BJ (cell line): ENCODE data around the gene TVP23C. TPM values are rescaled to one million over a fixed set of nuclear protein-coding genes. Genes with fewer than 3 reads are reported as not detected.
"Not testable (repeated sequence)": the region's sequence is repeated elsewhere in the genome, so short reads cannot be mapped to it uniquely, and the experiment has no call there.

ENCODE experiments used
- CTCF ChIA-PET: fragments of 350-600 bp; formaldehyde crosslinking; extraction: SDS; loops from one replicate; lab custom pipeline; 2021; ENCODE audit warnings: antibody characterized with exemption, inconsistent platforms; lab: Yijun Ruan, JAX
- POLR2A ChIA-PET: fragments of 300-600 bp; sonication (Branson Sonifier 250); formaldehyde crosslinking; extraction: SDS; loops from one replicate; lab custom pipeline; 2021; ENCODE audit warnings: antibody characterized with exemption; lab: Charles Lee
- DNase-seq: peaks from one replicate; pipeline ENCODE4 v3.0.0-alpha.2; 2011; ENCODE audit warnings: low read depth
- H3K27me3 ChIP-seq: 2 replicates; pipeline ENCODE4 v1.6.0; 2011; ENCODE audit warnings: low read length; ENCODE audit not compliant: control insufficient read depth, insufficient read depth
- H3K36me3 ChIP-seq: 2 replicates; pipeline ENCODE4 v1.5.1; 2011; ENCODE audit warnings: low read length; ENCODE audit not compliant: control insufficient read depth, insufficient read depth
- H3K4me3 ChIP-seq: 2 replicates; pipeline ENCODE4 v1.5.1; 2011; ENCODE audit warnings: low read depth, mild to moderate bottlenecking, control low read depth, low read length
- polyA minus RNA-seq: library from RNA; depleted of rRNA, polyadenylated mRNA; stranded (reverse); fragments of >200 nt; gene quantifications from 2 replicates; pipeline ENCODE4 v1.2.3, GENCODE V29; 2011; rRNA and poly(A)+ RNA removed
- polyA plus RNA-seq: library from polyadenylated mRNA; depleted of rRNA; stranded (reverse); fragments of >200 nt; gene quantifications from 2 replicates; pipeline ENCODE4 v1.2.3, GENCODE V29; 2011; rRNA removed

TVP23C gene
- polyA plus RNA-seq (5.8 and 10.0 TPM in 2 replicates), polyA minus RNA-seq (9.6 and 12.6 TPM in 2 replicates)

GRCh38 chr17:15563375-15563857 lies at the start of gene TVP23C:
TVP23C (minus strand) TSS chr17:15563483; CDS start chr17:15563448, 35 bp downstream.
- H3K27me3 ChIP-seq, DNase-seq, H3K36me3 ChIP-seq, CTCF ChIA-PET: not testable (repeated sequence)
- POLR2A ChIA-PET: interaction anchor here (0.6 kb wide), 1 partner anchor 781 kb away, joined by 3 read pairs; no protein-coding TSS in a partner anchor
- H3K4me3 ChIP-seq: peak within 1 kb of the TSS; percentile 76

GRCh38 chr17:15592960-15593359 lies 29.7 kb upstream of the TVP23C start:
- POLR2A ChIA-PET, H3K36me3 ChIP-seq, DNase-seq, CTCF ChIA-PET, H3K4me3 ChIP-seq, H3K27me3 ChIP-seq: not testable (repeated sequence)

GRCh38 chr17:15591986-15592385 lies 28.7 kb upstream of the TVP23C start:
- CTCF ChIA-PET, POLR2A ChIA-PET: not testable (repeated sequence)

GRCh38 chr17:15590844-15591243 lies 27.6 kb upstream of the TVP23C start:
- H3K27me3 ChIP-seq, H3K36me3 ChIP-seq, H3K4me3 ChIP-seq, CTCF ChIA-PET, POLR2A ChIA-PET, DNase-seq: not testable (repeated sequence)

More at GRCh38 chr17:15591986-15592385, 28.7 kb upstream of the TVP23C start:
- H3K4me3 ChIP-seq, H3K36me3 ChIP-seq, DNase-seq, H3K27me3 ChIP-seq: not testable (repeated sequence)

- H3K4me3 ChIP-seq, H3K36me3 ChIP-seq, DNase-seq, H3K27me3 ChIP-seq, POLR2A ChIA-PET, CTCF ChIA-PET: not testable (repeated sequence)
These were observed 26.6 kb upstream of the TVP23C start for GRCh38 chr17:15589544-15590536.

GRCh38 chr17:15588017-15588416 lies 24.7 kb upstream of the TVP23C start:
- DNase-seq, CTCF ChIA-PET, POLR2A ChIA-PET: not testable (repeated sequence)

GRCh38 chr17:15583313-15583712 lies 20.0 kb upstream of the TVP23C start:
- H3K4me3 ChIP-seq, H3K27me3 ChIP-seq, DNase-seq, POLR2A ChIA-PET, H3K36me3 ChIP-seq, CTCF ChIA-PET: not testable (repeated sequence)

More at GRCh38 chr17:15588017-15588416, 24.7 kb upstream of the TVP23C start:
- H3K4me3 ChIP-seq, H3K27me3 ChIP-seq, H3K36me3 ChIP-seq: not testable (repeated sequence)

- H3K27me3 ChIP-seq, H3K36me3 ChIP-seq, CTCF ChIA-PET, POLR2A ChIA-PET, H3K4me3 ChIP-seq, DNase-seq: not testable (repeated sequence)
These were observed 18.2 kb upstream of the TVP23C start for GRCh38 chr17:15581462-15581861.

- H3K36me3 ChIP-seq, CTCF ChIA-PET, H3K27me3 ChIP-seq, H3K4me3 ChIP-seq, DNase-seq, POLR2A ChIA-PET: not testable (repeated sequence)
These were observed 13.6 kb upstream of the TVP23C start for GRCh38 chr17:15576848-15577247.

- POLR2A ChIA-PET, H3K27me3 ChIP-seq, DNase-seq, H3K4me3 ChIP-seq, H3K36me3 ChIP-seq, CTCF ChIA-PET: not testable (repeated sequence)
These were observed 11.4 kb upstream of the TVP23C start for GRCh38 chr17:15574660-15575059.

- H3K27me3 ChIP-seq, H3K4me3 ChIP-seq, H3K36me3 ChIP-seq, CTCF ChIA-PET, POLR2A ChIA-PET, DNase-seq: not testable (repeated sequence)
These were observed 10.6 kb upstream of the TVP23C start for GRCh38 chr17:15573870-15574269.

- DNase-seq, H3K27me3 ChIP-seq, POLR2A ChIA-PET, CTCF ChIA-PET, H3K36me3 ChIP-seq: not testable (repeated sequence)
- peak overlapping the region; percentile 76 for H3K4me3 ChIP-seq
These were observed 489 bp downstream of the TVP23C start for GRCh38 chr17:15562613-15563374.
